ENCODE measurements around the gene LGI4.
A peak's percentile ranks its signal among the peaks of the same experiment; 100 is the strongest.
"Not testable (repeated sequence)": the region's sequence is repeated elsewhere in the genome, so short reads cannot be mapped to it uniquely, and the experiment has no call there.

The LGI4 gene

GRCh38 chr19:35155441-35155840, 20.6 kb upstream of the LGI4 start:
- Mint-ChIP-seq H3K9me3 (no peaks in the 10 kb centered on the region), H3K27ac (peak overlapping the region; percentile 98 to 99), H3K36me3 (ENCODE audit: insufficient read depth) (peaks cover 57% of the 10 kb centered on the region), H3K4me3 (peak overlapping the region; percentile 99 to 100), H3K27me3 (no peaks in the 10 kb centered on the region), H3K4me1 (ENCODE audit: low read depth in 2 of 2) (peaks cover 35 to 49% of the 10 kb centered on the region in 2 donors)
- DNase-seq: no peak
- ATAC-seq (replicated peaks): peak; percentile 22

- Mint-ChIP-seq H3K9me3 (no peaks in the 10 kb centered on the region), H3K36me3 (ENCODE audit: insufficient read depth) (peaks cover 50% of the 10 kb centered on the region), H3K4me1 (ENCODE audit: low read depth in 2 of 2) (peaks cover 35 to 49% of the 10 kb centered on the region in 2 donors), H3K27me3 (no peaks in the 10 kb centered on the region), H3K4me3 (peak within 1 kb of the TSS; percentile 99 to 100), H3K27ac (peak within 1 kb of the TSS; percentile 98 to 99)
- ATAC-seq (replicated peaks) (peak; percentile 79), DNase-seq (peak; percentile 37 to 51 (median 46))
Measured at GRCh38 chr19:35154525-35155406, 19.9 kb upstream of the LGI4 start, which contains the start of gene FXYD5. TSS of gene FXYD5 (plus strand) at chr19:35154735. CDS start at chr19:35155551, 816 bp downstream.

GRCh38 chr19:35153701-35154524, 19.1 kb upstream of the LGI4 start:
- ATAC-seq (replicated peaks) (peak; percentile 65), DNase-seq (peak; percentile 62 to 67 (median 64))
- H3K36me3 Mint-ChIP-seq (ENCODE audit: insufficient read depth): peaks cover 43% of the 10 kb centered on the region
- H3K9me3 Mint-ChIP-seq: no peaks in the 10 kb centered on the region
- H3K27ac Mint-ChIP-seq: peak overlapping the region; percentile 98 to 99
- H3K4me3 Mint-ChIP-seq: peak overlapping the region; percentile 99 to 100
- H3K4me1 Mint-ChIP-seq (ENCODE audit: low read depth in 2 of 2): peaks cover 35 to 49% of the 10 kb centered on the region in 2 donors
- no peaks in the 10 kb centered on the region for H3K27me3 Mint-ChIP-seq

- not testable (repeated sequence) for ATAC-seq (replicated peaks); H3K27me3 Mint-ChIP-seq; H3K9me3 Mint-ChIP-seq; DNase-seq
- Mint-ChIP-seq H3K27ac (peak overlapping the region; percentile 98 to 99), H3K4me3 (peak overlapping the region; percentile 99 to 100), H3K36me3 (ENCODE audit: insufficient read depth) (peaks cover 35% of the 10 kb centered on the region), H3K4me1 (ENCODE audit: low read depth in 2 of 2) (peaks cover 33 to 45% of the 10 kb centered on the region in 2 donors)
Measured at GRCh38 chr19:35153129-35153522, 18.3 kb upstream of the LGI4 start.

GRCh38 chr19:35151273-35152065, 16.6 kb upstream of the LGI4 start:
- H3K27ac Mint-ChIP-seq: no peak overlapping the region
- peaks cover 22% of the 10 kb centered on the region for H3K36me3 Mint-ChIP-seq (ENCODE audit: insufficient read depth)
- ATAC-seq (replicated peaks) (no peak), DNase-seq (no peak)
- no peaks in the 10 kb centered on the region for H3K27me3 Mint-ChIP-seq
- peaks cover 27 to 35% of the 10 kb centered on the region in 2 donors for H3K4me1 Mint-ChIP-seq (ENCODE audit: low read depth in 2 of 2)
- no peaks in the 10 kb centered on the region for H3K9me3 Mint-ChIP-seq
- peak overlapping the region in 1 of 2 donors; percentile 48 for H3K4me3 Mint-ChIP-seq

- no peak overlapping the region for H3K4me3 Mint-ChIP-seq
- H3K36me3 Mint-ChIP-seq (ENCODE audit: insufficient read depth): peaks cover 16% of the 10 kb centered on the region
- no peak overlapping the region for H3K27ac Mint-ChIP-seq
- peaks cover 17 to 26% of the 10 kb centered on the region in 2 donors for H3K4me1 Mint-ChIP-seq (ENCODE audit: low read depth in 2 of 2)
- ATAC-seq (replicated peaks) (no peak), DNase-seq (no peak)
- no peaks in the 10 kb centered on the region for H3K27me3 Mint-ChIP-seq
- H3K9me3 Mint-ChIP-seq: no peaks in the 10 kb centered on the region
Measured at GRCh38 chr19:35150445-35150844, 15.6 kb upstream of the LGI4 start.

- Mint-ChIP-seq H3K27ac (no peak overlapping the region), H3K27me3 (no peaks in the 10 kb centered on the region), H3K4me3 (no peak overlapping the region), H3K36me3 (ENCODE audit: insufficient read depth) (peaks cover 6% of the 10 kb centered on the region), H3K4me1 (ENCODE audit: low read depth in 2 of 2) (peaks cover 17 to 26% of the 10 kb centered on the region in 2 donors), H3K9me3 (no peaks in the 10 kb centered on the region)
- ATAC-seq (replicated peaks) (no peak), DNase-seq (no peak)
Measured at GRCh38 chr19:35149463-35149862, 14.6 kb upstream of the LGI4 start.

- Mint-ChIP-seq H3K9me3 (no peaks in the 10 kb centered on the region), H3K27ac (no peak overlapping the region), H3K4me1 (ENCODE audit: low read depth in 2 of 2) (peaks cover 17 to 21% of the 10 kb centered on the region in 2 donors), H3K36me3 (ENCODE audit: insufficient read depth) (no peaks in the 10 kb centered on the region), H3K27me3 (no peaks in the 10 kb centered on the region), H3K4me3 (no peak overlapping the region)
- DNase-seq (no peak), ATAC-seq (replicated peaks) (no peak)
Measured at GRCh38 chr19:35146746-35147459, 12.0 kb upstream of the LGI4 start.

- peak overlapping the region; percentile 35 to 36 for H3K4me3 Mint-ChIP-seq
- no peak for DNase-seq
Measured at GRCh38 chr19:35144600-35145436, 10.0 kb upstream of the LGI4 start.

GRCh38 chr19:35144259-35144599, 9.4 kb upstream of the LGI4 start:
- DNase-seq: no peak
- no peaks in the 10 kb centered on the region for H3K9me3 Mint-ChIP-seq
- no peaks in the 10 kb centered on the region for H3K36me3 Mint-ChIP-seq (ENCODE audit: insufficient read depth)
- peaks cover 0 to 6% of the 10 kb centered on the region in 2 donors for H3K27me3 Mint-ChIP-seq
- peak overlapping the region in 1 of 2 donors; percentile 64 for H3K27ac Mint-ChIP-seq
- peak overlapping the region; percentile 82 to 85 for H3K4me3 Mint-ChIP-seq
- peaks cover 27 to 34% of the 10 kb centered on the region in 2 donors for H3K4me1 Mint-ChIP-seq (ENCODE audit: low read depth in 2 of 2)
- ATAC-seq (replicated peaks): no peak

More at GRCh38 chr19:35144600-35145436, 10.0 kb upstream of the LGI4 start:
- H3K27me3 Mint-ChIP-seq: peaks cover 0 to 6% of the 10 kb centered on the region in 2 donors
- peak overlapping the region in 1 of 2 donors; percentile 9 for H3K27ac Mint-ChIP-seq
- H3K36me3 Mint-ChIP-seq (ENCODE audit: insufficient read depth): no peaks in the 10 kb centered on the region
- peaks cover 27 to 34% of the 10 kb centered on the region in 2 donors for H3K4me1 Mint-ChIP-seq (ENCODE audit: low read depth in 2 of 2)
- ATAC-seq (replicated peaks): no peak
- no peaks in the 10 kb centered on the region for H3K9me3 Mint-ChIP-seq

- Mint-ChIP-seq H3K9me3 (no peaks in the 10 kb centered on the region), H3K27ac (peak overlapping the region in 1 of 2 donors; percentile 64), H3K4me3 (peak overlapping the region; percentile 82 to 85), H3K27me3 (peaks cover 0 to 6% of the 10 kb centered on the region in 2 donors), H3K4me1 (ENCODE audit: low read depth in 2 of 2) (peaks cover 28 to 34% of the 10 kb centered on the region in 2 donors), H3K36me3 (ENCODE audit: insufficient read depth) (no peaks in the 10 kb centered on the region)
- DNase-seq: no peak
- ATAC-seq (replicated peaks): no peak
Measured at GRCh38 chr19:35143818-35144217, 9.0 kb upstream of the LGI4 start.

All from effector memory CD8-positive, alpha-beta T cell (primary cell).